Effector CD8-positive, alpha-beta T cell (primary cell): ENCODE data around the gene CCDC87.
"Not testable (repeated sequence)": the region's sequence is repeated elsewhere in the genome, so short reads cannot be mapped to it uniquely, and the experiment has no call there.

ENCODE experiments used
- DNase-seq: peaks from one replicate; lab custom pipeline; 2025; lab: John Stamatoyannopoulos, UW

The CCDC87 gene

DNA sequence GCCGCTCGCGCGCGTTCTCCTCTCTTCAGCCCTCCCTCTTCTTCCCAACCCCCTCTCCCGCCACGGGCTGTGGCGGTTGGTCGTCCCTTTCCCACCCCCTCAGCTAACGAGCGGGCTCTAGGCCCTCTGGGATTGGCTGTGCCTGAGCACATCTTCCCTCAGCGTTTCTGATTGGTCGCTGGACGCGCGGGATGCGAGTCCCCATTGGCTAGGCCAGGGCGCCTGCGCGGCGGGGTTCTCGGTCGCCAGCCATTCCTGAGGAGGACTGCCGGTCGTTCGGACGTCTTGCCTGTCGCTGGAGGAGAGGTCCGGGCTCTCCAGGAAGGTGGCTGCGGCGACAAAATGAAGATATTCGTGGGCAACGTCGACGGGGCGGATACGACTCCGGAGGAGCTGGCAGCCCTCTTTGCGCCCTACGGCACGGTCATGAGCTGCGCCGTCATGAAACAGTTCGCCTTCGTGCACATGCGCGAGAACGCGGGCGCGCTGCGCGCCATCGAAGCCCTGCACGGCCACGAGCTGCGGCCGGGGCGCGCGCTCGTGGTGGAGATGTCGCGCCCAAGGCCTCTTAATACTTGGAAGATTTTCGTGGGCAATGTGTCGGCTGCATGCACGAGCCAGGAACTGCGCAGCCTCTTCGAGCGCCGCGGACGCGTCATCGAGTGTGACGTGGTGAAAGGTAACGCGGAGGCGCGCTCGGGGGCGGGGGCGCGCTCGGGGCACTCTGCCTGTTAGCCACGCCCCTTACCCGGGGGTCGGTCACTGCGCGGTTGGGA is 23.7 kb upstream of the CCDC87 start, which contains the start of gene RBM14:
RBM14 (plus strand) TSS at position 252 of the 776 bp plus-strand sequence; CDS start at position 343, 91 bp downstream.
- peak; percentile 97 for DNase-seq

GRCh38 chr11:66614073-66614472 is 21.2 kb upstream of the CCDC87 start:
- DNase-seq: no peak

DNA sequence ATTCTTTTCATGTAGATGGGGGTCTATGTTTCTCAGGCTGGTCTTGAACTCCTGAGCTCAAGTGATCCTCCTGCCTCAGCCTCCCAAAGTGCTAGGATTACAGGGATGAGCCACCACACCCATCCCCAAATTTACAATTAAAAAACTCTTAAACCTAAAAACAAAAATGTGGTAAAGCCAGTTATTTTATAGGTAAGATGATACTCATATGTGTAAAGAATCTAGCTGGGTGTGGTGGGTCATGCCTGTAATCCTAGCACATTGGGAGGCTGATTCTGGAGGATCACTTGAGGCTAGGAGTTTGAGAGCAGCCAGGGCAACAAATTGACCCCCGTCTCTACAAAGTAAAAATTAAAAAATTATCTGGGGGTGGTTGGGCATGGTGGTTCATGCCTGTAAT is 19.6 kb upstream of the CCDC87 start:
- DNase-seq: no peak

DNA sequence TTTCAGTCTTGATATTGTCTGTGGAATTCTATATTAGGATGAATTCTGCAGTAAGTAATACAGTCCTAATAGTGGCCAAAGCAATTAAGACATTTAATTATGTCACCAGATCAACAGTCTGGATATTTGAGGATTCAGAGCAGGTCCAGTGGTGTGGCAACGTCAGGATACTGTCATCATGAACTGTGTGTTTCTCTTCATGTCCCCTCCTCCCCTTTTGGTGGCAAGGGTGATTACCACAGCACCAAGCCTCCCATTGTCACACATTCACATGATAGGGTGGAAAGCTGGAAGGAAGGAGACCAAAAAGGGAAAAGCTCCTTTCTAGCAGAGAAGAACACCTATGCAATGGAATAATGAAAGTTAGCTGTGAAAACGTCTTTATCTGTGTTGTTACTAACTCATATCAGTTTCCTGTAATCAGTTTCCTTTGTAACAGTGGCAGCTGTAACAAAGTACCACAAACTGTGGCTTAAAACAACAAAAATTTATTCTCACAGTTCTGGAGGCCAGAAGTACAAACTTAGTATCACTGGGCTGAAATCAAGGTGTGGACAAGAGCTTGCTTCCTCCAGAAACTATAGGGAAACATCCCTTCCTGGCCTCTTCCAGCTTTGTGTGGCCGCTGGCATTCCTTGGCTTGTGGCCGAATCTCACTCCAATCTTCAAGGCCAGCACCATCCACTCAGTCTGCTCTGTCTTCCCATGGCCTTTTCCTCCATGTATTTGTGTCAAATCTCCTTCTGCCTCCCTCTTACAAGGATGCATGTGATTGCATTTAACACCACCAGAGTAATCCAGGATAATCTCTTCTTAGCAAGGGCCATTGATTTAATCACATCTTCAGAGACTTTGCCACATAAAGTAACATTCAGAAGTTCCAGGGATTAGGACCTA is 17.1 kb upstream of the CCDC87 start:
- no peak for DNase-seq

GRCh38 chr11:66607126-66607834 is 14.4 kb upstream of the CCDC87 start:
- no peak for DNase-seq

DNA sequence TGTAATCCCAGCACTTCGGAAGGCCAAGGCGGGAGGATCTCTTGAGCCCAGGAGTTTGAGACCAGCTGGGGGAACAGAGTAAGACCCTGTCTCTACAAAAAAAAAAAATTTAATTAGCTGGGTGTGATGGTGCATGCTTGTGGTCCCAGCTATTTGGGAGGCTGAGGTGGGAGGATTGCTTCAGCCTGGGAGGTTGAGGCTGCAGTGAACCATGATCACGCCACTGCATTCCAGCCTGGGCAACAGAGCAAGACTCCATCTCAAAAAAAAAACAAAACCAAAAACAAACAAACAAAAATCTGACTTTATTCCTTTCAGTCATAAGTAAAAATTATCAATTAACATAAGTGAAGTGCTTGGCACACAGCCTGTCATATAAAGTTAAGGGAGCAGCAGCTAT is 13.7 kb upstream of the CCDC87 start:
- DNase-seq: not testable (repeated sequence)

GRCh38 chr11:66604155-66604554 is 11.3 kb upstream of the CCDC87 start:
- no peak for DNase-seq

- no peak for DNase-seq
Observed at GRCh38 chr11:66603072-66603471, 10.2 kb upstream of the CCDC87 start.

- no peak for DNase-seq
Observed at GRCh38 chr11:66600631-66601233, 7.9 kb upstream of the CCDC87 start.

DNA sequence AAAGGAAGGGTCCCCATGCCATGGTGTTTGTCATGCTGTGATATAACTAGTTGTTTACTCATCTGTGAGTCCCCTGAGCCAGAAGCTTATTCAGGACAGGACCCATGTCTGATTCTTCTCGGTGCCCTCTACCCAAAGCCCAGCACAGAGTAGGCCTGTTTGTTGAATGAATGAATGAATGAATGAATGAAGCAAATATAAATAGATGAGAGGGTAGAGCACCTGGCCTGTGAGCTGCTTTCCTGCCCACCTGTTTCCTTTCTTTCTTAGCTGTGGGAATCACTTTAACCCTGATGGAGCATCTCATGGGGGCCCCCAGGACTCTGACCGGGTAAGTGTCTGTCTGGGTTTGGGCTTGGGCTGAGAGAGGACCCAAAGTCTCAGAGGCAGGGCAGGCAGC is 7.4 kb upstream of the CCDC87 start:
- DNase-seq: no peak

DNA sequence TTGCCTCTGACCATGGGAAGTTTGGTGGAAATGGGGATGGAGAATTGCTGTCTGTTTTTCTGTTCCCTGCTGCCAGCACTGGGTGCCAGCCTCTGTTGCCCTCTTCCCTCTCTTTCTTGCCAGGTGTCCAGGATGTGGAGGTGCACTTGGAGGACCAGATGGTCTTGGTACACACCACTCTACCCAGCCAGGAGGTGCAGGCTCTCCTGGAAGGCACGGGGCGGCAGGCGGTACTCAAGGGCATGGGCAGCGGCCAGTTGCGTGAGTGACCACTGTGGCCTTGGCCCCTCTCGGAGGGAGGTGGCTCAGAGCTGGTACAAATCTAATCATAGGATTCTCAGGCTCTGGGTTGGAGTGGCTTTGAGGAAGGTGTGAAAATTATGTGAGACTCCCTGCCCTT is 6.1 kb upstream of the CCDC87 start:
- DNase-seq: no peak

GRCh38 chr11:66595245-66595904 is 2.5 kb upstream of the CCDC87 start:
- DNase-seq: no peak

DNA sequence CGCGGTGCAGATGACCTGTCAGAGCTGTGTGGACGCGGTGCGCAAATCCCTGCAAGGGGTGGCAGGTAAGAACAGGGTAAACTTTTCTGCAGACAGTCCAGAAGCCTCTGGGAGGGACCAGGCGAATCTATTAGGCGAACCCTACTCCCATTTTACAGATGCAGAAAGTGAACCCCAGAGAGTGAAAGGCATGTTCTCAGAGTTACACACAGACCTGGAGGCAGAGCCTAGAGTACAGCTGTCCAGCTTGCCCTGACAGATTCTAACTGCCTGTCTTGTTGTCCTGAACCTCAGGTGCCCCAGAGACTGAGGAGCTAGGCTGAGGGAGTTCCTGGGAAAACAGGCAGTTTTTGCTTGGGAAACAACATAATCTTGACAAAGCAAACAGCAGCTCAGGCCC is 787 bp upstream of the CCDC87 start:
- no peak for DNase-seq

- no peak for DNase-seq
Observed at GRCh38 chr11:66593303-66593635, 406 bp upstream of the CCDC87 start.

DNA sequence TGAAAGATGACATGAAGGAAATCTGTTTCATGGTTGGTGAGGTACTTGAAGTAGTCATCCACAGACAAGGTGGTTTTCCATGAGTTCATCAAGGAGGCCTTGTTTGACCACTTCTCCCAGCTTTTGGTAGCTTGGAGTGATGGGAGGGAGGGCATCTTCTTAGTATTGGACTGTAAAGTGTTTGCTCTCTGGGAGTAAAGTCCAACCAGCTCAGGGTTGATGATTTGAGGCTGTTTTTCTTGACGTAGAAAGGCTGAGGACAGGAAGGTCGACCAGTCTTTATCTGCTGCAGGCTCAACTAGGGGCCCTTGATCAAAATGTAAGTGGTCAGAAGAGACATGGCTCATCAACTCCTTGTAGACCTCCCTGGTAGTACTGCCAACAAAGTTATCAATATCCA is 1.7 kb downstream of the CCDC87 start:
- DNase-seq: no peak

- no peak for DNase-seq
Observed at GRCh38 chr11:66589996-66590675, 2.7 kb downstream of the CCDC87 start.

DNA sequence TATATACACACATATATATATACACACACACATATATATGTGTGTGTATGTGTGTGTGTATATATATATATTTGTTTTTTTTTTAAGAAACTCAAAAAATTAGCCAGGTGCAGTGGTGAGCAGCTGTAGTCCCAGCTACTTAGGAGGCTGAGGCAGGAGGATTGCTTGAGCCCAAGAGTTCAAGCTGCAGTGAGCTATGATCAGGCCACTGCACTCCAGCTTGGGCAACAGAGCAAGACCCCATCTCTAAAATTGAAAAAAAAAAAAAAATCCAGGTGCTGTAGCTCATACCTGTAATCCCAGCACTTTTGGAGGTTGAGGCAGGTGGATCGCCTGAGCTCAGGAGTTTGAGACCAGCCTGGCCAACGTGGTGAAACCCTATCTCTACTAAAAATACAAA is 3.5 kb downstream of the CCDC87 start:
- not testable (repeated sequence) for DNase-seq

- DNase-seq: no peak
Observed at GRCh38 chr11:66586136-66586535, 6.7 kb downstream of the CCDC87 start.

GRCh38 chr11:66585447-66585846 is 7.4 kb downstream of the CCDC87 start:
- not testable (repeated sequence) for DNase-seq

DNA sequence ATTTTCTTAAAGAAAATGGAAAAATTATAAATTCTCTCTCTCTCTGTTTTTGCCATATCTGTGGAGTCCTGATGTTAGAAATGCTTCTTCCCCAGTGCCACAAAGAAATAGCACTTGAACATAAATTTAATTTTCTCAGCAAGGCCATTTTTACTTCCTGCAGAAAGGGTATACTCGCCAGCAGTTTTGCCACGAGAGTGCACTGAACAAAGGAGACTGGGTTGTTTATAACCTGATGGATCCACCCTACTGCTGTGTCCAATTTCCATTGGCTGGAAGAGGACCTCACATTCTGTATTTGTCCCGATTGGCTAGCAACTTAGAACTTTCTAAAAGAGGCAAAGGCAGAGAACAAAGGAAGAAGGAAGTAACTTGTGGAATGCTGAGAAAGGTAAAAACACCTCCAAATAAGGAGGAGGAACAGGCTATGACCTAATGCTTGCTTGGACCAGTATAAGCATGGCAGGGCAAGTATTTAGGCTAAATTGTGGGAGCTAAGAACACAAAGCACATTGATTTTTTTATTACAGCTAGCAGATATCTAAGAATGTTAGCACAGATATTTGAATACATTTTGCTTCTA is 10.2 kb downstream of the CCDC87 start:
- DNase-seq: not testable (repeated sequence)
